Skin epidermis (tissue), 12 donors: ENCODE measurements around the gene IL1RAPL2.

ENCODE experiments used
- H3K27ac ChIP-seq, 21 experiments: fragments of 200-600 bp; sonication (generic) in 11 of 21; one replicate each; pipeline ENCODE4 v1.5.0; 2020; ENCODE audit warnings: mild to moderate bottlenecking in 3 of 21, inconsistent platforms in 2 of 21, moderate library complexity in 2 of 21
- H3K4me3 ChIP-seq, 7 experiments: fragments of 200-600 bp; sonication (generic) in 2 of 7; one replicate each; pipeline ENCODE4 v1.5.0; 2020; ENCODE audit warnings: inconsistent platforms in 2 of 7, mild to moderate bottlenecking in 2 of 7, moderate library complexity in 1 of 7

The IL1RAPL2 gene

DNA sequence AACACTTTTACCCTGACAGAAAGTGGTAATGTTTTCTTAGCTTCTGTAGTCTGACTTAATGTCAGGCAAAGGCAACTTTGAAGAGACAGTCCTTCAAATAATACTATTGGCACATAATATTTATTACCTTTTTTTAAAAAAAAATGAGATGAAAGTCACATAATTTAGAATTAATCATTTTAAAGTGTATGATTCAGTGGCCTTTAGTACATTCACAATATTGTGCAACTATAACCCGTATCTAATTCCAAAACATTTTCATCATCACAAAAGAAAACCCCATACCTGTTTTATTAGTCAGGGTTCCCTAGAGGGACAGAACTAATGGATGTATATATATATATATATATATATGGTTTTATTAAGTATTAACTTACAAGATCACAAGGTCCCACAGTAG lies 749.2 kb downstream of the IL1RAPL2 start:
- H3K27ac ChIP-seq: no peak overlapping the region
- no peak overlapping the region for H3K4me3 ChIP-seq

DNA sequence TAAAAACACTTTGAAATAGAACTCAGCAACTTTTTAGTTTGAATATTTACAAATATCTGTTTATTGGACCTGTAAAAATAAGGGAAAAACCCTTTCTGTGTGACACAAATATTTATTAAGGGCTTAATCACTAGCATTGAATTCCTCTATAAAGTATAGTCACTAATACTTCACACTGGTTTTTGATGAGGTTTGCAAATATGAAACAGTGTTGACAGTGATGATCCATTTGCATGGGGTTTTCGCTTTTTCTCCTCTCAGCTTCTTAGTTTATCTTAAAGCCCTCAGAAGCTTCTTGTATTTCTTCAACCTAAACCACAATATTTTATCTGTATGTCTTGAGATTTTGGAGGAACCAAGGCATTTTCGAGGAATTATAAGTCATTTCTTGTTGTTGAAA lies 751.1 kb downstream of the IL1RAPL2 start:
- no peak overlapping the region for H3K4me3 ChIP-seq
- H3K27ac ChIP-seq: no peak overlapping the region

DNA sequence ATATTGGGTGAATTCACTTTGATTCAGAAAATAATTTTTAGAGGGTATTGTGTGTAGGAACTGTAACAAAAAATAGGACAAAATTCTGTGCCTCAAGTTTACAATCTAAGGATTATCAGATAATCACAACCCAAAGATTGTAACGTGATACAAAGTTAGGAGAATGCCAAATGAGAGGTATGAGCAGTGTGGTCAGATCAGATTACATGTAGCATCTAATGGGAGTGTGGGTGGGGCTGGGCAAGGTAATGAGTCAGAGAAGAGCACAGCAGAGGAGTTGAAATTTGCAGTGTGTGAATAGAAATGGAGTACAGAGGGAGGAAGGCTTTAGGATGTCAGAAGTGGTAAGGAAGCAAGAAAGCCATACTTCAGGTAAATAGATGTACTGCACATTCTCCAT lies 757.9 kb downstream of the IL1RAPL2 start:
- Histone ChIP-seq H3K4me3 (no peak overlapping the region), H3K27ac (no peak overlapping the region)

DNA sequence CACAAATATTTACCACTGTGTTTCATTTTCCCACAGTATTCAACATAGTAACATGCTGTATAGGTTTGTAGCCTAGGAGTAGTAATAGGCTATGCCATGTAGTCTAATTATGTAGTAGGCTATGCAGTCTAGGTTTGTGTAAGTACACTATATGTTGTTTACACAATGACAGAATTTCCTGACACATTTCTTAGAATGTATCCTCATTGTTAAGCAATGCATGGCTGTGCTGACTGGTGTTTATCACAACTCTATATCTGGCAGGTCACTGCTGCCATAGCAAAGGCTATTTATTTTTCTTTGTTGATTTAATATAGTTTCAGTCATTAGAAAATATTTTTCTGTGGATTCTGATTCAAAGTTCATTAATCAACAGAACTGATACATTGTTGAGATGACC lies 762.8 kb downstream of the IL1RAPL2 start:
- H3K4me3 ChIP-seq: no peak overlapping the region
- no peak overlapping the region for H3K27ac ChIP-seq

DNA sequence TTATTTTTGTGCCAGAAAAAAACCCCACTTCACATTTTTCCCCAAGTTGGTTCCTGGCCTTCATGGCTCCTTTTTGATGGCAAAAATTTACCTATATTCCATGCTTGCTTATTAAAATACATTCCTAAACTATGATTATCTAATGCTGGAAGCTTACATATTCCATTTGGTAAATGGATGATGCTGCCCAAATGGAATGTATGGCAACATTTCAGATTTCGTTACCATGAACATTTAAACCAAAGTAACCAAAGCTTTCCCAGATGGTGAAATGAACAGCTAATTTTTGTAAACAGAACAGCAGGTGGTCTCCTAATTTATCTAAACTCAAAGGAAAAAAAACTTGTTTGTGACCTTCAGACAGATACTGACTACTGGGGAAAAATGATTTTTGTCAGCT lies 765.2 kb downstream of the IL1RAPL2 start:
- Histone ChIP-seq H3K27ac (no peak overlapping the region), H3K4me3 (no peak overlapping the region)

DNA sequence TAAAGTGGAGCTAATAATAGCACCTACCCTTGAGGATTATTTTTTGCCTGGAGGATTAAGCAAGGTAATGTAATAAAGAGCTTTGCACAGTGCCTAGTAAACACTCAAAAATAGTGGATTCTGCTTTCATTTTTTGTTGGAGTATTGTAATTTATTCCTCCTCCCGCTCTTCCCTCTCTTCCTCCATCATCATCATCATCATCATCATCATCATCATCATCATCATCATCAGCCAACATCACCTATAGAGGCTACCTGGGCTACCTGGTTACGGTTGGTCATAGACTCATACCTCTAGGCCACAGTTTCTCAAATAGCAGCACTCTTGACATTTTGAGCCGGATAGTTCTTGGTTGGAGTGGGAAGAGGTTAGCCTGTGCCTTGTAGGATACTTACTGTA lies 781.4 kb downstream of the IL1RAPL2 start:
- Histone ChIP-seq H3K27ac (no peak overlapping the region), H3K4me3 (no peak overlapping the region)

DNA sequence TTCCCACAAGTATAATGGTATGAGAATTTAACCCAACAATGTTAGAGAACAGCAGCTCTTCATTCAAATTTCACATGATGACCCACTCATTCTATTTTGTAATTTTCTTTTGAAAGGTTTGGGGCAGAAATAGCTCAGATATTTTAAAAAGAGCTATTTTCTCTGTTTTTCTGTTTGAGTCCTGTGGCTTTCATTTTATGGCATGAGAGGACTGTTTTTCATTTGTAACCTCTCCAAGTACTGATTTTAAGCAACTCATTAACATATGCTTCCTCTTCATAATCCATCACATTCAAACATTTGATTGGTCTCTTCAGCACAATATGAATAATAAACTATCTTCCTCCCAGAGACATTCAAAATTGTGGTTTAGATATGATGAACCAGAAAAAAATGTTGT lies 783.5 kb downstream of the IL1RAPL2 start:
- H3K27ac ChIP-seq: no peak overlapping the region
- no peak overlapping the region for H3K4me3 ChIP-seq

DNA sequence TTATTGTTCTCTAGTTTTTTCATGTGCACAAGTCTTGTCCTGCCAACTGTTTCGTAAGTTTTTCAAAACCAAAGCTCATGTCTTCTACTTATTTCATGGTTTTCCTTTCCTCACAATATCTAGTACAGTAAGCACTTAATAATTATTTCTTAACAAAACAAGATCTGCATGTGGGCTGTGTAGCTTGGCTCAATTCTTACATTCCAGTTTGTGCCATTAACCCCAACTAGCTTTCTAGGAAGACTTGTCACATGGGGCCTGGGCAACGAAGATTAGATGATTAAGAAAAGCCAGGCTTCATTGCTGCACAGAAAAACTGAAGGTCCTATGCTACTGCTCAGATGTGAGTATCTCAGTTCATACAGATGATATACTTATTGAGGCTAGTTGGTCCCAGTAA lies 809.8 kb downstream of the IL1RAPL2 start:
- Histone ChIP-seq H3K4me3 (no peak overlapping the region), H3K27ac (no peak overlapping the region)

DNA sequence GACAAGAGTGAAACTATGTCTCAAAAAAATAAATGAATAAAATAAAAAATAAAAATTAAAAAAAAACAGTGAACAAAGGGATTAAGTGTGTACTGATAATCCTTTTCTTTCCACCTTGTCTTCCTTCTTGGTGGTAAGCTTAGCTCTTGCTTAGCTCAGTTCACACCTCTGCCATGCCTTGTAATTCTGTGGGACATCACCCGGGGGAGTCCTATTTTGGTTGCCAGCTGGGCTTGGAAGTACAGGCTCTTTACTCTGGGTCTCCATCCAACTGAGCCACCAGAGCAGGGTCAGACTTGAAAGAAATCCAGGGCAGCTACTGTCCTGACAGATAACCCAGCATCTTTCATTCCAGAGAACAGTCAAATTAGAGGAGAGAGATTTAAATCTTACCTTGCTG lies 858.7 kb downstream of the IL1RAPL2 start:
- H3K27ac ChIP-seq: no peak overlapping the region
- no peak overlapping the region for H3K4me3 ChIP-seq

DNA sequence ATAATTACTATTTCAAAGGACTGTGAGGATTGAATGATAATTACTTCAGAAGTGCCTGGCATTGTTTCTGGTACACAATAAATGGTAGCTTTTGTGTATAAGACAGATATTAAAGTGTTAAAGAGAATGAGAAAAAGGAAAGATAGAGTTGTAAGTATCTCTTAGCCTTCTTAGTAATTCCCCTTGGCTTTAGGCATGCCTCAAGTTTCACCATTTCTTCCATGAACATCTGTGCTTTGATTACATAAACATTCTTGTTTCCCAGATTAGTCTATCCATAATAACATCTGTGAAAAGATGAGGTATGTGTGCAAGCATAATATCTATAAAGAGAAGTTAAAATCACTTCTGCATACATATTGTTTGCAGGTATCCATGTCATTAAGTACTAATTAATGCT lies 885.4 kb downstream of the IL1RAPL2 start:
- Histone ChIP-seq H3K27ac (no peak overlapping the region), H3K4me3 (no peak overlapping the region)

DNA sequence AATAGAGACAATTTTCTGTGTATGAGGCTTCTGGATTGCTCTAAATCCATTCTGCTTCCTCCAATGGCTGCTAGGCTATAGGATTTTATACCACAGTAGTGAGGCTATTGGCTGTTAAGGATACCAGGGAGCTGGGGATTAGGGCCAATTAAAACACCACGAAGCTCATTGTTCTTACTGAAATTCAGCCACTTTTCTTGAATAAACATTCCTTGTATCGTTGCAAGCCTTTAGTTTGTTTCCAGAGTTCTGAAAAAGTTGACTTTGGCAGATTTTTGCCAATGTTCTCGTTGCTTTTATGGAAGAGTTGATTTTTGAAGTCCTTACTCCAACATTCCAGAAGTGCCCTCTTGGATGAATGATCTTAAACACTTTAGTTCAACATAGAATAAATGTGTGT lies 892.8 kb downstream of the IL1RAPL2 start:
- Histone ChIP-seq H3K4me3 (no peak overlapping the region), H3K27ac (no peak overlapping the region)

DNA sequence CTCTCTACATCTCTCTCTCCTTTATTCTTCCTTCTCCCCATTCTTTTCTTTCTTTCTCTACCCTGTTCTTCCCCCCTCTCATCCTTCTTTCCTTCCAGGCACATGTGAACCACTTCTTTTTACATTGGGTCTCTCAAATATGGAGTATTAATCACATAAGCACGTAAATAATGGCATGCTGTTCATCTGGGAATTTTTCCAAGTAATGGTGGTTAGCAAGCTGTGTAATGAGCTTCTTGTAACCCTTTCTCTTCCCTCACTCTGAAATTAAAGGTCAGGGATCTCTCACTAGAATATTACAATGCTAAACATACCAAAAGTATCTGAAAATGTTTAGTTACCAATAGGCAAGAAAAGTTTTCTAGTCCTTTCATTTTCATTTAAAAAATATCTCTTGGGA lies 894.4 kb downstream of the IL1RAPL2 start:
- no peak overlapping the region for H3K27ac ChIP-seq

DNA sequence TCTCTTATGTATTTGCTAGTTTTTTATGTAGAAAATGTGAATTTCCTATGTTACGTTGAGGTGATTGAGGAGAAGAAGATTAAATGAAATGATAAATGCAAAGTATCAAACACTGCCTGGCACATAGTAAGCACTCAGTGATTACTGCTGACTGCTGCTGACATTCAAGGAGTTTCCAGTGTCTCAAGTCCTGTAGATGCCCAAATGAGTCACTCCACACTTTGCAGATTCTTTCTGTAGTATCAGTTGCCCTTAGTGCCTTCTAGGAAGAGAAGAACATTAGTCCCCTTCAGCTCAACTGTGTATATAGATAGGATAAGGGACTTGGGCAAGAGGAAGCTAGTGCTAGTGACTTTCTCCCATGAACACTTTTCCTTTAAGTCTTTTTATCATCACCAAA lies 895.0 kb downstream of the IL1RAPL2 start:
- no peak overlapping the region for H3K4me3 ChIP-seq
- H3K27ac ChIP-seq: no peak overlapping the region

More for the DNA sequence above, 894.4 kb downstream of the IL1RAPL2 start:
- no peak overlapping the region for H3K4me3 ChIP-seq

DNA sequence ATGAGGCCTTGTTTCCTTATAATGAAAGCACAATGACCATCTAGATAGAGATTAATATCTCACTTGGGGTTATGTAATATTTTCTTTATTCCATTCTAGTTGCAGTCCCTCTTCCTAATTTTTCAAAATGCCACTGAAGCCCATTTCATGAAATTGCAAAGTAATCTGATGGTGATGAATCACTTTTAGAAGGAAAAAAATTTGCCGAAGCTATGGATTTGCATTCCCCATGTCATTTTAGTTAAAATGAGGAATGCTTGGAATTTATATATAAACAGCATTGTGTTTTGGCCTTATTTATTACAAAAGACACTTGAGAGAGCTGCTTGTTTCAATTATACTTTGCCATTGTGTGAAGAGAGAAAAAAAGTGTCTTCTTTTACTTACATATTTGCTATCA lies 896.2 kb downstream of the IL1RAPL2 start:
- Histone ChIP-seq H3K4me3 (no peak overlapping the region), H3K27ac (no peak overlapping the region)

DNA sequence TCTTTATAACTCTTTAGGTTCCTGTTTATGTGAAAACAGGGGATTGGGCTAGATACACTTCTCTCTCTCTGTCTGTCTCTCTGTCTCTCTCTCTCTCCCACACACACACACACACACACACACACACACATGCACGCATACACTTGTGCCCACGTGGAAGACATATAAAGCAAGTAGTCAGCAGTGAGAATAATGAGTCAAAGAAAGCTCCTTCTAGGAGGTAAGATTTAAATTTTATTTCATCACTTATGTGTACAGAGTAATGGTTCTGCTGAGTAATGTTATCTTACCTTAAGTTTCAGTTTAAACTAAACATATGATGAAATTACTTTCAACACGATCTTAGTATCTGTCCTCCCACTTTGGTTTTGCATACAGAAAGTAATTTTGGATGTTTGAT lies 897.5 kb downstream of the IL1RAPL2 start:
- Histone ChIP-seq H3K4me3 (no peak overlapping the region), H3K27ac (no peak overlapping the region)

DNA sequence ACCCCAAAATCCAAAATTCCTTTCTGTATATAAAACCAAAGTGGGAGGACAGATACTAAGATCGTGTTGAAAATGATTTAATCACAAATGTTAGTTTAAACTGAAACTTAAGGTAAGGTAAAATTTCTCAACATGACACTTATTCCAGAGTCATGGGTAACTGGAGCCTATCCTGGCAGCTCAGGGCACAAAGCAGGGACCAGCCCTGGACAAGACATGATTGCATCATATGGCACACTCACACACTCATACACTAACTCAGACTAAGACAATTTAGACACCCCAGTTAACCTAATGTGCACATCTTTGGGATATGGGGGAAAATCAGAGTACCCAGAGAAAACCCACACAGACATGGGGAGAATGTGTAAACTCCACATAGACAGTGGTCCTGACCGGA lies 898.6 kb downstream of the IL1RAPL2 start:
- H3K4me3 ChIP-seq: no peak overlapping the region

DNA sequence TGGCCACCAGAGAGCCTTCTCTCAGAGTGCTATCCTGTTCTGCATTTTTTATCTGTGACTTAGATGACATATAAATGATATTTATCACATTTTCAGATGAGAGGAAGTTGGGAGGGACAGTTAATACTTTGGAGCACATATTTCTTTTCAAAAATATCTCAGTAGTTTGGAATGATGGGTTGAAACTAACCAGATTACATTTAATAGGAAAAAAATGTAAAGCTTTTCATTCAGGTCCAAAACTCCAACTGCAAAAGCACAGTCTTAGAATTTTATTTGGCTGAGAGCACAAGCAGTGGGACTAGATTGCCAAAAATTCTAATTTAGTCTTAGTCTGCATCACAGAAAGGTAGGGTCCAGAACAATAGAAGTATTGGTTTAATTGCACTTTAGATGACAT lies 902.7 kb downstream of the IL1RAPL2 start:
- Histone ChIP-seq H3K4me3 (no peak overlapping the region), H3K27ac (no peak overlapping the region)

More for the DNA sequence above, 898.6 kb downstream of the IL1RAPL2 start:
- no peak overlapping the region for H3K27ac ChIP-seq

DNA sequence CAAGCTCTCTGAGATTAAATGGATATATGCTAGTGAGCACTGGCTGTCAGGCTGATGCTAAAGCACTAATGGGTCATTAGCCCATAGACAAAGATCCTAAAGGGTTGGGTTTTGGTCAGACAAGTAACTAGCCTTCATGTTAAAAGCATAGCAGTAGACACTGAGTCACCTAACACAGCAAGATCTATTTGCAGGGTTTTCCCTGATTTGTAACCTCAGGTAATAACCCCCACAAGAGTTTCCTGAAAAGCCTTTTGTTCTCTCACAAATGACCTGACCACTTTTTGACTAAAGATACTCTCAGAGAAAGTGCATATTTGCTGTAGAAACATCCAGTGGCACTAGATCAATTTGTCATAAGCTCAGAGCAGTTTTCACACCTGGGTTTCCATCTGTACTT lies 905.6 kb downstream of the IL1RAPL2 start:
- H3K4me3 ChIP-seq: no peak overlapping the region

DNA sequence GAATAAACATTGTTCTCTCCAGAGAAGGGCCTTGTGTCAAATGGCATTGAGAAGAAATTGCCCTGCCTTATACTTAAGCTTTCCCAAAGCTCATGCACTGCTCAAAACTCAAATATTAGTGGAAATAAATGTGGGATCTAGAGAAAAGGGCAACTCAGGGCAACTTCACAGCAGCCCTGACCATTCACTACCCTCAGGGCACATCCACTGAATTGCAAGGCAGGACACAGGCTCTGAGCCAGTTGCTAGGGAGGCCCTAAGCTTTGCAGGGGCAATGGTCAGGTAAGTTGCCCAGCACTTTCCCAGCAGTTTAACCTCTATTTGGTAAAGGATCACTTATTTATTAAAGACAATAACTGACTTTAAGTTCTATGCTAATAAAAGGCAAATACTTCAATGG lies 909.8 kb downstream of the IL1RAPL2 start:
- H3K4me3 ChIP-seq: no peak overlapping the region
- H3K27ac ChIP-seq: no peak overlapping the region

More for the DNA sequence above, 905.6 kb downstream of the IL1RAPL2 start:
- no peak overlapping the region for H3K27ac ChIP-seq

DNA sequence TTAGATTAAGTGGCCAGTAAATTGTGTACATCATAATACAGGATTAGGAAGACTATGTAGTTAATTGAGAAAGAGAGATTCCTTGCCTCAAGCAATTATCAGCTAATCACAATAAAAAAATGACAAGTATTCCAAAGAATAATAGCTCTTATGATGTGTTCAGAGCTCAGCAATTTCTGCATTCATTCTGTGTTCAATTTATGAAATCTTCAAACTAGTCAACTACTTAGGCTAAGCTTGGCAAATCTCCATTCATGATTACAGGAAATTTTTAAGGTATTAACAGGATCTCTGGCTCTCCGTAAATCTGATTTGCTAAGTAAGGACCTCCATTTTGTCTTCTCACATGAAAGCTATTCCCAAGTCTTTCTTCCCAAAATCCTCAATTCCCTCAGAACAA lies 911.4 kb downstream of the IL1RAPL2 start:
- Histone ChIP-seq H3K27ac (no peak overlapping the region), H3K4me3 (no peak overlapping the region)

DNA sequence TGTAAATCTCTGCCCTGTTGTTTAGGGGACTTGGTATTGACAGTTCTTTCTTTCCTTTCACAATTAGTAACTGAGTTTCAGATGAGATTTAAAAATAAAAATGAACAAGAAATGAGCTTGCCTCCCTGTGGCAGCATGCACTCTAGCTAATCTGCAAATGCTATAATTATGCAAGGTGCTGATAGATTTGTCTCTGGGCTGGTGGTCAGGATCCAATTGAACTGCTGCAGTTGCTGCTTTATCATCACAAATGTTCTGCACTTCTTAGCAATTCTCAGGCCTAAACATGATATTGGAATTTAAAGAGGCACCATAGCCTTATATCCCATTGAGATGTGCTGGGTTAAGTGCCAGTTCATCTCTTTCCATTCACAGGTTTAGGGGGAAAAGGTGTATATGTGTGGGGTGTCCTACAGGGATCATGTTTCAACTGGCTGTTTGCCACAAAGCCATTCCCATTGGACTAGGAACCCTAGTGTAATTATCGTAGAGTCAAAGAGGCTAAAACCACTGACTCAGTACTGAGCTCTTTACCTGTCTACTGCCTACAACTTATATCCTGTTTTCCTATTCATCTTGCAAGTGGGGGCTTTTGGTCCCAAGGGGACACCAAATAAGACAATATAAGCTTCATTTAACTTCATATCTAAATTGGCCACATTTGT lies 914.8 kb downstream of the IL1RAPL2 start:
- Histone ChIP-seq H3K4me3 (no peak overlapping the region), H3K27ac (no peak overlapping the region)

DNA sequence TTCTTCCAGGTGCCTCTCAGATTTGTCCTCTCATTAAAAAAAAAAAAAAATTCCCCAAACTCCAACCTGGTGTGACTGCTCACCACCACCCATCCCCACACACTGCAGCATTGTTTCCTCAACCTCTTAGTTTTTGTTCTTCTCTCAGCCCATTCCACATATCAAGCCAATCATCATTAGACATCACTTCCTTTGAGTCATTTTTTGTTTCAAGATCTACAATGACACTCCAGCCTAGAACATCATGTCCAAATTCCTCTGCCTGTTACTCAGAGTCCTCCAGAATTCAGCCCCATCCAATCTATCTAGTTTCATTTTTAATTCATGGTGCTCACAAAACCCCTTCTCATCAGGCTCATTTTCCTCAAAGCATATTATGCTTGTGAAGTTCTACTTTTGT lies 917.0 kb downstream of the IL1RAPL2 start:
- H3K27ac ChIP-seq: no peak overlapping the region
- H3K4me3 ChIP-seq: no peak overlapping the region
